ENCODE measurements around the gene LRRC4C. TPM values are rescaled to one million over a fixed set of nuclear protein-coding genes. Genes with fewer than 3 reads are reported as not detected.

Gene LRRC4C
- total and polyA plus RNA-seq, 10 of the 15 experiments (the other 5 are each of a cell fraction or from before 2014, with no cell fraction given): 1.5 TPM; not detected in 9

GRCh38 chr11:40787224-40787623 is 672.2 kb downstream of the LRRC4C start:
- ChIA-PET RAD21 (ENCODE audit: unreplicated experiment) (no interaction called here), POLR2A (no interaction called here), CTCF (no interaction called here), SMC1A (ENCODE audit: uncharacterized antibody, unreplicated experiment) (no interaction called here)
- Histone ChIP-seq H2AFZ (ENCODE audit: control insufficient read depth, low read depth, low read length) (no peak overlapping the region), H3K9ac (ENCODE audit: control insufficient read depth, insufficient read depth, low read length) (no peak overlapping the region), H3K27ac (ENCODE audit: control insufficient read depth, insufficient read depth) (no peak overlapping the region), H3K27me3 (replicated peaks in 1 of 2; ENCODE audit: control insufficient read depth in 2 of 2, insufficient read depth in 2 of 2, low read length in 1 of 2) (no peaks in the 10 kb centered on the region), H4K20me1 (ENCODE audit: control insufficient read depth, insufficient read depth) (no peaks in the 10 kb centered on the region), H3K4me3 (no peak overlapping the region), H3K4me2 (ENCODE audit: control insufficient read depth, insufficient read depth) (no peak overlapping the region), H3K4me1 (ENCODE audit: control insufficient read depth, insufficient read depth, low read length) (no peaks in the 10 kb centered on the region), H3K9me3 (replicated peaks; ENCODE audit: control insufficient read depth, insufficient read depth, low read length) (no peaks in the 10 kb centered on the region), H3K36me3 (ENCODE audit: control insufficient read depth in 2 of 2, insufficient read depth in 2 of 2, low read length in 1 of 2) (no peaks in the 10 kb centered on the region), H3K79me2 (ENCODE audit: control insufficient read depth, insufficient read depth, low read length) (no peaks in the 10 kb centered on the region)
- intact Hi-C loops (cut with micrococcal nuclease; ENCODE audit: unreplicated experiment): no loop called here
- DNase-seq (ENCODE audit: low read depth, low spot score) (no peak), FAIRE-seq (no peak), ATAC-seq (no peak)
- WGBS (ENCODE audit: insufficient coverage, insufficient replicate concordance, low lambda C conversion rate, missing lambda C conversion rate): 29% methylated on average over 5 of the region's 5 CpGs
- BruUV-seq (replicated peaks): no TSS peak
- in situ Hi-C loops (cut with MboI): no loop called here
- TF ChIP-seq, protein P1, sequence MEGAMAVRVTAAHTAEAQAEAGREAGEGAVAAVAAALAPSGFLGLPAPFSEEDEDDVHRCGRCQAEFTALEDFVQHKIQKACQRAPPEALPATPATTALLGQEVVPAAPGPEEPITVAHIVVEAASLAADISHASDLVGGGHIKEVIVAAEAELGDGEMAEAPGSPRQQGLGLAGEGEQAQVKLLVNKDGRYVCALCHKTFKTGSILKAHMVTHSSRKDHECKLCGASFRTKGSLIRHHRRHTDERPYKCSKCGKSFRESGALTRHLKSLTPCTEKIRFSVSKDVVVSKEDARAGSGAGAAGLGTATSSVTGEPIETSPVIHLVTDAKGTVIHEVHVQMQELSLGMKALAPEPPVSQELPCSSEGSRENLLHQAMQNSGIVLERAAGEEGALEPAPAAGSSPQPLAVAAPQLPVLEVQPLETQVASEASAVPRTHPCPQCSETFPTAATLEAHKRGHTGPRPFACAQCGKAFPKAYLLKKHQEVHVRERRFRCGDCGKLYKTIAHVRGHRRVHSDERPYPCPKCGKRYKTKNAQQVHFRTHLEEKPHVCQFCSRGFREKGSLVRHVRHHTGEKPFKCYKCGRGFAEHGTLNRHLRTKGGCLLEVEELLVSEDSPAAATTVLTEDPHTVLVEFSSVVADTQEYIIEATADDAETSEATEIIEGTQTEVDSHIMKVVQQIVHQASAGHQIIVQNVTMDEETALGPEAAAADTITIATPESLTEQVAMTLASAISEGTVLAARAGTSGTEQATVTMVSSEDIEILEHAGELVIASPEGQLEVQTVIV (IDR thresholded peaks at IDR 0.05; ENCODE audit: borderline replicate concordance, partially characterized antibody): no peak
- TF ChIP-seq CEBPB (IDR thresholded peaks at IDR 0.05; ENCODE audit: borderline replicate concordance in 1 of 2, low read depth in 2 of 2, low read length in 2 of 2) (no peak), REST (IDR thresholded peaks at IDR 0.05; ENCODE audit: low read depth, low read length) (no peak), SMAD5 (IDR thresholded peaks at IDR 0.05; ENCODE audit: low read depth) (no peak)
